Gastrocnemius medialis (tissue), 4 donors: ENCODE data around the gene APOBEC3C. TPM values are rescaled to one million over a fixed set of nuclear protein-coding genes. Genes with fewer than 3 reads are reported as not detected.
A peak's percentile ranks its signal among the peaks of the same experiment; 100 is the strongest.

Experiments used
- ATAC-seq, 2 donors: fragments of 150-250 bp; one replicate each; pipeline ENCODE4 v1.9.1; 2016
- DNase-seq, 2 donors: peaks; one replicate each; pipeline ENCODE4 v3.0.0-alpha.2; 2019
- H3K27ac ChIP-seq, 4 donors: fragments of 200-600 bp; sonication (generic); 1 replicate in 1 of 4; 2 replicates in 3 of 4; pipeline ENCODE4 v1.5.1; 2016 to 2018; ENCODE audit warnings: mild to moderate bottlenecking in 2 of 4, moderate library complexity in 1 of 4
- H3K27me3 ChIP-seq, 3 donors: fragments of 200-600 bp; sonication (generic) in 2 of 3; 1 replicate in 1 of 3; 2 replicates in 2 of 3; pipeline versions ENCODE4 v1.5.1 to v1.6.0; 2016 to 2019; ENCODE audit warnings: mild to moderate bottlenecking in 1 of 3, moderate library complexity in 1 of 3
- H3K36me3 ChIP-seq, 2 donors: fragments of 200-600 bp; sonication (generic) in 1 of 2; one replicate each; pipeline ENCODE4 v1.5.1; 2017 to 2018
- H3K4me1 ChIP-seq, 2 donors: fragments of 200-600 bp; sonication (generic) in 1 of 2; one replicate each; pipeline ENCODE4 v1.5.1; 2016 to 2017; ENCODE audit warnings: mild to moderate bottlenecking in 2 of 2
- H3K4me3 ChIP-seq, 4 donors: fragments of 200-600 bp; sonication (generic) in 3 of 4; 1 replicate in 1 of 4; 2 replicates in 3 of 4; pipeline ENCODE4 v1.5.1; 2016 to 2019; ENCODE audit warnings: mild to moderate bottlenecking in 2 of 4
- H3K9me3 ChIP-seq, 3 donors: fragments of 200-600 bp; sonication (generic) in 2 of 3; 1 replicate in 1 of 3; 2 replicates in 2 of 3; pipeline ENCODE4 v1.5.1; 2016 to 2019
- CTCF ChIP-seq, 5 experiments: fragments of 450-650 bp in 3 of 5; fragments of 200-600 bp in 2 of 5; sonication (generic) in 2 of 5; IDR thresholded peaks in 4 of 5; conservative IDR thresholded peaks in 1 of 5; 1 replicate in 4 of 5; 2 replicates in 1 of 5; pipeline ENCODE4 v1.5.1; 2016 to 2019; ENCODE audit warnings: antibody characterized with exemption in 5 of 5, mild to moderate bottlenecking in 3 of 5, moderate library complexity in 3 of 5
- POLR2A ChIP-seq, 2 donors: fragments of 450-650 bp; IDR thresholded peaks; one replicate each; pipeline ENCODE4 v1.6.1; 2017; ENCODE audit warnings: antibody characterized with exemption in 2 of 2, mild to moderate bottlenecking in 2 of 2, moderate library complexity in 2 of 2
- in situ Hi-C, 4 donors: fragments of 200-750 bp; cut with MboI; loops; one replicate each; pipeline versions ENCODE4 v1.15.0 to v1.8.0; 2017; ENCODE audit warnings: low sequenced_read_pairs in 4 of 4
- intact Hi-C: fragments of 100-400 bp; cut with DNase I; formaldehyde crosslinking; loops from one replicate; pipeline ENCODE4 v1.15.1; 2023; ENCODE audit warnings: low total_unique reads
- total RNA-seq, 4 donors: library from RNA; depleted of rRNA; stranded (reverse); fragments of >200 nt; gene quantifications; one replicate each; pipeline versions ENCODE4 v1.1.0 to v1.2.3, GENCODE V29; 2016

The APOBEC3C gene
- 1 to 10 TPM in 2 of 4 donors, under 1 TPM in 2; 0.58 to 1.5 (median 1.0) TPM for total RNA-seq

GRCh38 chr22:39013942-39014722 lies at the start of gene APOBEC3C:
APOBEC3C (plus strand) TSS chr22:39014257; CDS start chr22:39014363, 106 bp downstream.
- peak within 1 kb of the TSS; percentile 37 to 61 (median 46) for H3K27ac ChIP-seq
- no peaks in the 10 kb centered on the region for H3K4me1 ChIP-seq
- H3K27me3 ChIP-seq, result no peaks in the 10 kb centered on the region
- intact Hi-C loops, result no loop called here
- DNase-seq (peak; percentile 56 to 73), ATAC-seq (peak; percentile 54 to 83)
- in situ Hi-C loops, result loop anchor here in 1 of 4 donors (5.0 kb wide), 1 partner anchor 108 kb away; no protein-coding TSS in a partner anchor
- H3K4me3 ChIP-seq, result peak within 1 kb of the TSS; percentile 27 to 49 (median 38)
- no peaks in the 10 kb centered on the region for H3K9me3 ChIP-seq
- TF ChIP-seq POLR2A (IDR thresholded peaks at IDR 0.05) (peak; percentile 23 to 39), CTCF (IDR thresholded peaks at IDR 0.05 in 4 of 5, conservative IDR thresholded peaks at IDR 0.05 in 1 of 5) (no peak)
- H3K36me3 ChIP-seq, result no peaks in the 10 kb centered on the region

GRCh38 chr22:38964306-38964705 lies 49.8 kb upstream of the APOBEC3C start:
- in situ Hi-C loops (no loop called here), intact Hi-C loops (no loop called here)
- no peak overlapping the region for H3K27ac ChIP-seq

GRCh38 chr22:38964989-38965388 lies 49.1 kb upstream of the APOBEC3C start:
- Histone ChIP-seq H3K27ac (no peak overlapping the region), H3K9me3 (no peaks in the 10 kb centered on the region), H3K27me3 (peaks cover 0 to 3% (median 3%) of the 10 kb centered on the region in 3 donors), H3K4me3 (no peak overlapping the region), H3K4me1 (no peaks in the 10 kb centered on the region), H3K36me3 (no peaks in the 10 kb centered on the region)
- DNase-seq, result no peak
- TF ChIP-seq POLR2A (IDR thresholded peaks at IDR 0.05) (no peak), CTCF (IDR thresholded peaks at IDR 0.05 in 4 of 5, conservative IDR thresholded peaks at IDR 0.05 in 1 of 5) (no peak)
- ATAC-seq, result no peak
- in situ Hi-C loops (no loop called here), intact Hi-C loops (no loop called here)

More at GRCh38 chr22:38964306-38964705, 49.8 kb upstream of the APOBEC3C start:
- H3K27me3 ChIP-seq, result peaks cover 0 to 3% (median 0%) of the 10 kb centered on the region in 3 donors
- H3K36me3 ChIP-seq, result no peaks in the 10 kb centered on the region
- no peak for TF ChIP-seq CTCF (IDR thresholded peaks at IDR 0.05 in 4 of 5, conservative IDR thresholded peaks at IDR 0.05 in 1 of 5)
- no peak for TF ChIP-seq POLR2A (IDR thresholded peaks at IDR 0.05)
- no peak for DNase-seq
- no peak for ATAC-seq
- no peaks in the 10 kb centered on the region for H3K4me1 ChIP-seq
- H3K9me3 ChIP-seq, result no peaks in the 10 kb centered on the region
- H3K4me3 ChIP-seq, result no peak overlapping the region

- DNase-seq (no peak), ATAC-seq (no peak)
- Histone ChIP-seq H3K27me3 (peaks cover 0 to 3% (median 3%) of the 10 kb centered on the region in 3 donors), H3K27ac (no peak overlapping the region), H3K36me3 (no peaks in the 10 kb centered on the region), H3K4me1 (no peaks in the 10 kb centered on the region), H3K9me3 (no peaks in the 10 kb centered on the region), H3K4me3 (no peak overlapping the region)
- TF ChIP-seq POLR2A (IDR thresholded peaks at IDR 0.05), result no peak
- TF ChIP-seq CTCF (IDR thresholded peaks at IDR 0.05 in 4 of 5, conservative IDR thresholded peaks at IDR 0.05 in 1 of 5), result no peak
- intact Hi-C loops (no loop called here), in situ Hi-C loops (no loop called here)
Observed at GRCh38 chr22:38965614-38966379, 48.3 kb upstream of the APOBEC3C start.
